Measurements from ENCODE around the gene METAP1D. TPM values are rescaled to one million over a fixed set of nuclear protein-coding genes. Genes with fewer than 3 reads are reported as not detected.

METAP1D gene
- total RNA-seq, 1 experiment from 2014 or later: 4.7 TPM

DNA sequence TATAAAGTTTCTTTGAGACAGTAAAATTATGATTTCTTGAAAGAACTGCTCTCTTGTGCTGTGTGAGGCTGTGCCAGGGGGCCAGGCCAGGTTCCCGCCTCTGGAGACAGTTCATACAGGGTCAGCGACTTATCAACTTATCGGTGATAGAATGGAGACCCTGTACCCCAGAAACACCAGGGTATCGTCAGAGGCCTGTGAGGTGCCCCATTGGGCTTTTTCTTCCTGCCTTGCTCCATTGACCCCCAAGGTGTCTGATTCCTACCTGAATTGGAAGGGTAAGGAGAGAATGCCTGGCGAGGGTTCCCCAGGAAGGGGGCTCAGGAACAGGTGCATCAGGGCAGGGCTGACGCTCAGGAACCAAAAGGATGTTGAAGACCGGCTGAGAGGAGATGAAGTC is 89.9 kb downstream of the METAP1D start (continued):
- no peak for TF ChIP-seq ZBTB21 (CRISPR knock-in tag; IDR thresholded peaks at IDR 0.05; ENCODE audit: borderline replicate concordance)
- TF ChIP-seq, protein P1, sequence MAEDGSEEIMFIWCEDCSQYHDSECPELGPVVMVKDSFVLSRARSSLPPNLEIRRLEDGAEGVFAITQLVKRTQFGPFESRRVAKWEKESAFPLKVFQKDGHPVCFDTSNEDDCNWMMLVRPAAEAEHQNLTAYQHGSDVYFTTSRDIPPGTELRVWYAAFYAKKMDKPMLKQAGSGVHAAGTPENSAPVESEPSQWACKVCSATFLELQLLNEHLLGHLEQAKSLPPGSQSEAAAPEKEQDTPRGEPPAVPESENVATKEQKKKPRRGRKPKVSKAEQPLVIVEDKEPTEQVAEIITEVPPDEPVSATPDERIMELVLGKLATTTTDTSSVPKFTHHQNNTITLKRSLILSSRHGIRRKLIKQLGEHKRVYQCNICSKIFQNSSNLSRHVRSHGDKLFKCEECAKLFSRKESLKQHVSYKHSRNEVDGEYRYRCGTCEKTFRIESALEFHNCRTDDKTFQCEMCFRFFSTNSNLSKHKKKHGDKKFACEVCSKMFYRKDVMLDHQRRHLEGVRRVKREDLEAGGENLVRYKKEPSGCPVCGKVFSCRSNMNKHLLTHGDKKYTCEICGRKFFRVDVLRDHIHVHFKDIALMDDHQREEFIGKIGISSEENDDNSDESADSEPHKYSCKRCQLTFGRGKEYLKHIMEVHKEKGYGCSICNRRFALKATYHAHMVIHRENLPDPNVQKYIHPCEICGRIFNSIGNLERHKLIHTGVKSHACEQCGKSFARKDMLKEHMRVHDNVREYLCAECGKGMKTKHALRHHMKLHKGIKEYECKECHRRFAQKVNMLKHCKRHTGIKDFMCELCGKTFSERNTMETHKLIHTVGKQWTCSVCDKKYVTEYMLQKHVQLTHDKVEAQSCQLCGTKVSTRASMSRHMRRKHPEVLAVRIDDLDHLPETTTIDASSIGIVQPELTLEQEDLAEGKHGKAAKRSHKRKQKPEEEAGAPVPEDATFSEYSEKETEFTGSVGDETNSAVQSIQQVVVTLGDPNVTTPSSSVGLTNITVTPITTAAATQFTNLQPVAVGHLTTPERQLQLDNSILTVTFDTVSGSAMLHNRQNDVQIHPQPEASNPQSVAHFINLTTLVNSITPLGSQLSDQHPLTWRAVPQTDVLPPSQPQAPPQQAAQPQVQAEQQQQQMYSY (CRISPR knock-in tag; IDR thresholded peaks at IDR 0.05): no peak
- no peak for TF ChIP-seq ZNF121 (CRISPR knock-in tag; IDR thresholded peaks at IDR 0.05)
- no peak for TF ChIP-seq RELA (CRISPR knock-in tag; IDR thresholded peaks at IDR 0.05; ENCODE audit: borderline replicate concordance)
- TF ChIP-seq, protein P2, sequence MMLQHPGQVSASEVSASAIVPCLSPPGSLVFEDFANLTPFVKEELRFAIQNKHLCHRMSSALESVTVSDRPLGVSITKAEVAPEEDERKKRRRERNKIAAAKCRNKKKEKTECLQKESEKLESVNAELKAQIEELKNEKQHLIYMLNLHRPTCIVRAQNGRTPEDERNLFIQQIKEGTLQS (CRISPR knock-in tag; conservative IDR thresholded peaks at IDR 0.05): no peak
- no peak for TF ChIP-seq SMAD4 (CRISPR knock-in tag; IDR thresholded peaks at IDR 0.05)
- TF ChIP-seq SMAD3 (CRISPR knock-in tag; IDR thresholded peaks at IDR 0.05; ENCODE audit: borderline replicate concordance): no peak
- TF ChIP-seq, protein P3, sequence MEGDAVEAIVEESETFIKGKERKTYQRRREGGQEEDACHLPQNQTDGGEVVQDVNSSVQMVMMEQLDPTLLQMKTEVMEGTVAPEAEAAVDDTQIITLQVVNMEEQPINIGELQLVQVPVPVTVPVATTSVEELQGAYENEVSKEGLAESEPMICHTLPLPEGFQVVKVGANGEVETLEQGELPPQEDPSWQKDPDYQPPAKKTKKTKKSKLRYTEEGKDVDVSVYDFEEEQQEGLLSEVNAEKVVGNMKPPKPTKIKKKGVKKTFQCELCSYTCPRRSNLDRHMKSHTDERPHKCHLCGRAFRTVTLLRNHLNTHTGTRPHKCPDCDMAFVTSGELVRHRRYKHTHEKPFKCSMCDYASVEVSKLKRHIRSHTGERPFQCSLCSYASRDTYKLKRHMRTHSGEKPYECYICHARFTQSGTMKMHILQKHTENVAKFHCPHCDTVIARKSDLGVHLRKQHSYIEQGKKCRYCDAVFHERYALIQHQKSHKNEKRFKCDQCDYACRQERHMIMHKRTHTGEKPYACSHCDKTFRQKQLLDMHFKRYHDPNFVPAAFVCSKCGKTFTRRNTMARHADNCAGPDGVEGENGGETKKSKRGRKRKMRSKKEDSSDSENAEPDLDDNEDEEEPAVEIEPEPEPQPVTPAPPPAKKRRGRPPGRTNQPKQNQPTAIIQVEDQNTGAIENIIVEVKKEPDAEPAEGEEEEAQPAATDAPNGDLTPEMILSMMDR (IDR thresholded peaks at IDR 0.05): no peak
- TF ChIP-seq, protein P4, sequence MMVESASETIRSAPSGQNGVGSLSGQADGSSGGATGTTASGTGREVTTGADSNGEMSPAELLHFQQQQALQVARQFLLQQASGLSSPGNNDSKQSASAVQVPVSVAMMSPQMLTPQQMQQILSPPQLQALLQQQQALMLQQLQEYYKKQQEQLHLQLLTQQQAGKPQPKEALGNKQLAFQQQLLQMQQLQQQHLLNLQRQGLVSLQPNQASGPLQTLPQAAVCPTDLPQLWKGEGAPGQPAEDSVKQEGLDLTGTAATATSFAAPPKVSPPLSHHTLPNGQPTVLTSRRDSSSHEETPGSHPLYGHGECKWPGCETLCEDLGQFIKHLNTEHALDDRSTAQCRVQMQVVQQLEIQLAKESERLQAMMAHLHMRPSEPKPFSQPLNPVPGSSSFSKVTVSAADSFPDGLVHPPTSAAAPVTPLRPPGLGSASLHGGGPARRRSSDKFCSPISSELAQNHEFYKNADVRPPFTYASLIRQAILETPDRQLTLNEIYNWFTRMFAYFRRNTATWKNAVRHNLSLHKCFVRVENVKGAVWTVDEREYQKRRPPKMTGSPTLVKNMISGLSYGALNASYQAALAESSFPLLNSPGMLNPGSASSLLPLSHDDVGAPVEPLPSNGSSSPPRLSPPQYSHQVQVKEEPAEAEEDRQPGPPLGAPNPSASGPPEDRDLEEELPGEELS (CRISPR knock-in tag; IDR thresholded peaks at IDR 0.05): no peak

DNA sequence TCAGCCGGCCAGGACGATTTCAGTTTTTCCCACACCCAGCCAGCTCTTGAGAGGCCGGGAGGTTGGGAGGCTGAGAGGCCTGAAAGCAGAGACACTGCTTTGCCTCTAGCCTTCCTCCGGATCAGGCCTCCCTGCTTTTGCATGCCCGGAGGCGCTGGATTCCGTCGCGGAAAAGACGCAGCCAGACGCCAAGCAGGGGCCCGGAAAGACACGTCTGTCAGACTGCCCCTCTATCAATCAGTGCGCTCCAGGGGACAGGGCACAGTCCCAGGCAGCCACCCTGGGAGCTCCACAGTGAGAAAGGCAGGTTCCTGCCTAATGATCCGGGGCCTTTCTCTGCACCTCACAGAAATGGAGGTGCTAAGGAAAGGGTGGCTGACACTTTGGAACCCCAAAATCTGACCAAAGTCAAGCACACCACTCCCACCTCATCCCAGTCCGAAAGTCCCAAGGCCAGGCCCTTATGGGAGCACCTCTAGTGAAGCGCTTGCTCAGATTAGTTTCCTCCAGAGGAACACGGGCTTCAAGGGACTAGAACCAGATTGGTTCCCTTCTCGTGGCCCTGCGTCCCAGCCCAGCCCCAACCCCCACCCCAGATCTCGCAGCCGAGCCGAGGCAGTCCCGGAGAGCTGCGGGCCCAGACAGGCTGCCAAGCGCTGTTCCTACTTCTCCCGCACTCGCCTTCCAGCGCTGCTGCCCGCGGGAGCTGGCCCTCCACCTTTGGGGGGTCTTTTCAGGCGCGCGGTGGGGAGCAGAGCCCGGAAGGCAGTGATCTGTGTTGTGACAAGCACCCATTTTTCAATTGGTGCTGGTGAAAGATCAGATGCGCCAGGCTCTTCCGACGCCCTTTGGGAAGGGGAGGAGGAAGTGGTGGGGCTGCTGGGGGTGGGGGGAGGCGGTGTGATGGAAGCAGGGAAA is 90.5 kb downstream of the METAP1D start:
- Mint-ChIP-seq H3K36me3 (no peaks in the 10 kb centered on the region), H3K27me3 (ENCODE audit: low read depth) (peaks cover 100% of the 10 kb centered on the region), H3K9me3 (no peaks in the 10 kb centered on the region), H3K4me1 (peaks cover 75% of the 10 kb centered on the region), H3K4me3 (peak overlapping the region; percentile 56), H3K27ac (no peak overlapping the region)
- POLR2A ChIA-PET: interaction anchor here (1.4 kb wide), 1 partner anchor 11 kb away, joined by 3 read pairs; no protein-coding TSS in a partner anchor
- ATAC-seq: peak; percentile 15
- TF ChIP-seq SP1 (CRISPR knock-in tag; conservative IDR thresholded peaks at IDR 0.05): 0 out of 2 replicates have a peak, but pooled peaks have one; percentile 18
- TF ChIP-seq, protein P5, sequence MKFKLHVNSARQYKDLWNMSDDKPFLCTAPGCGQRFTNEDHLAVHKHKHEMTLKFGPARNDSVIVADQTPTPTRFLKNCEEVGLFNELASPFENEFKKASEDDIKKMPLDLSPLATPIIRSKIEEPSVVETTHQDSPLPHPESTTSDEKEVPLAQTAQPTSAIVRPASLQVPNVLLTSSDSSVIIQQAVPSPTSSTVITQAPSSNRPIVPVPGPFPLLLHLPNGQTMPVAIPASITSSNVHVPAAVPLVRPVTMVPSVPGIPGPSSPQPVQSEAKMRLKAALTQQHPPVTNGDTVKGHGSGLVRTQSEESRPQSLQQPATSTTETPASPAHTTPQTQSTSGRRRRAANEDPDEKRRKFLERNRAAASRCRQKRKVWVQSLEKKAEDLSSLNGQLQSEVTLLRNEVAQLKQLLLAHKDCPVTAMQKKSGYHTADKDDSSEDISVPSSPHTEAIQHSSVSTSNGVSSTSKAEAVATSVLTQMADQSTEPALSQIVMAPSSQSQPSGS (CRISPR knock-in tag; IDR thresholded peaks at IDR 0.05; ENCODE audit: borderline replicate concordance, low read depth): no peak
- peak; percentile 68 for DNase-seq (ENCODE audit: low spot score)
- CTCF ChIA-PET: interaction anchor here (0.6 to 1.3 kb wide), 3 partner anchors 11 to 14 kb away, joined by 3 to 5 read pairs (median 5); partner anchors contain the start of gene DLX2

Data from WTC11 (cell line).